Measurements from ENCODE around the gene SGMS1.

The SGMS1 gene

GRCh38 chr10:50605951-50606270 lies 17.8 kb downstream of the SGMS1 start:
- no peak for DNase-seq

- DNase-seq: no peak
Observed at GRCh38 chr10:50605269-50605950, 18.3 kb downstream of the SGMS1 start.

GRCh38 chr10:50604809-50605208 lies 18.9 kb downstream of the SGMS1 start:
- no peak for DNase-seq

GRCh38 chr10:50604049-50604640 lies 19.6 kb downstream of the SGMS1 start:
- no peak for DNase-seq

- no peak for DNase-seq
Observed at GRCh38 chr10:50603151-50603850, 20.5 kb downstream of the SGMS1 start.

- DNase-seq: no peak
Observed at GRCh38 chr10:50601974-50602373, 21.8 kb downstream of the SGMS1 start.

GRCh38 chr10:50600831-50601477 lies 22.8 kb downstream of the SGMS1 start:
- DNase-seq: no peak

- no peak for DNase-seq
Observed at GRCh38 chr10:50600286-50600685, 23.5 kb downstream of the SGMS1 start.

GRCh38 chr10:50596897-50597296 lies 26.9 kb downstream of the SGMS1 start:
- no peak for DNase-seq

GRCh38 chr10:50596456-50596855 lies 27.3 kb downstream of the SGMS1 start:
- no peak for DNase-seq

GRCh38 chr10:50595785-50596184 lies 28.0 kb downstream of the SGMS1 start:
- DNase-seq: no peak

- DNase-seq: no peak
Observed at GRCh38 chr10:50593523-50594376, 30.0 kb downstream of the SGMS1 start.

GRCh38 chr10:50592961-50593418 lies 30.8 kb downstream of the SGMS1 start:
- DNase-seq: no peak

- no peak for DNase-seq
Observed at GRCh38 chr10:50590935-50591334, 32.8 kb downstream of the SGMS1 start.

- no peak for DNase-seq
Observed at GRCh38 chr10:50586740-50587088, 37.0 kb downstream of the SGMS1 start.

- DNase-seq: no peak
Observed at GRCh38 chr10:50585921-50586739, 37.6 kb downstream of the SGMS1 start.

- DNase-seq: no peak
Observed at GRCh38 chr10:50582766-50583762, 40.7 kb downstream of the SGMS1 start.

- DNase-seq: no peak
Observed at GRCh38 chr10:50582046-50582445, 41.7 kb downstream of the SGMS1 start.

- DNase-seq: no peak
Observed at GRCh38 chr10:50580262-50580891, 43.4 kb downstream of the SGMS1 start.

All from hippocampal formation (tissue), 2 donors.